Measurements from ENCODE around the gene PROX2. TPM values are rescaled to one million over a fixed set of nuclear protein-coding genes. Genes with fewer than 3 reads are reported as not detected.

PROX2 gene
- total and polyA plus RNA-seq, 2 donors (not counting 1 experiment from before 2014, with no cell fraction given), result 0.03 to 0.07 TPM

DNA sequence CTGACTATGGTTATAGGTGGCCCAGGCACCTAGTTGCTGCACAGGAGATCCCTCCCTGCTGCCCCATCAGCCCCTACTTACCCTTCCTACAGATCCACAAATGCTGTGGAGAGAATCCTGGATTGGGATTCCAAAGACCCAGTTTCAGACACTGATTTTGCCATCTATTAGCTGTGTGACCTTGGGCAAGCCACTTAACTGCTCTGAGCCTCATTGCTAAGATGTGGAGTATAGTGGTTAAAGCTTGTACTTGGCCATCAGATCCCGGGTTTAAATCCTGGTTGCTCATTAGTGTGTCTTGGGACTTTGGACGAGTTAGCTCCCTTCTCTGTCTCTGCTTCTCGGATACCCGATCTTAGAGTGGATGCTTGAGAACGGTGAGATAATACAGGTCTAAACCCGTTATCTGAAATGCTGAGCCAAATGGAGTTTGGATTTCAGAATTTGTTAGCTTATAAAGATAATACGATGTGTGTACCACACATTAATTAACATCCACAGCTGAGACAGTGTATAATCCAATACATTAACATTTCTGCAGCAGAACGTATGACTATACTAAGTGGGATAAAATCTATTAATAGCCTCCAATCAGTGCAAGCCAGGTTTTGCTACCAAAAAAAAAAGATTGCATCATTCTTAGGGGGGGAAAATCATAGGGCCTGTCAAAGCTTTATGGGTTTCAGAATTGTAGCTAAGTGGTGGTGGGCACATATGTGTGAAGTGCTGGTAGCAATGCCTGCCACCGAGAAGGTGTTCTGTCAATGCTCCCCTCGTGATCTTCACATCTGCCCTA, 16.0 kb downstream of the PROX2 start:
- TF ChIP-seq CTCF (IDR thresholded peaks at IDR 0.05), result no peak
- TF ChIP-seq EZH2 (IDR thresholded peaks at IDR 0.05; ENCODE audit: borderline replicate concordance, insufficient read depth, low read depth, low read length, poor library complexity, severe bottlenecking), result no peak
- Histone ChIP-seq H3K4me2 (replicated peaks; ENCODE audit: low read depth, low read length, poor library complexity, severe bottlenecking) (no peak overlapping the region), H3K27ac (ENCODE audit: low read length in 2 of 2) (no peak overlapping the region), H3K79me2 (ENCODE audit: control insufficient read depth, insufficient read depth, low read length) (no peaks in the 10 kb centered on the region), H3K4me3 (ENCODE audit: control extremely low read depth in 1 of 5, extremely low read depth in 1 of 5, insufficient read depth in 1 of 5, low read depth in 2 of 5, low read length in 4 of 5) (no peak overlapping the region), H3K9me3 (ENCODE audit: control extremely low read depth in 1 of 3, control insufficient read depth in 2 of 3, insufficient read depth in 1 of 3, low read length in 2 of 3) (no peaks in the 10 kb centered on the region), H2AFZ (ENCODE audit: insufficient read depth, low read depth, low read length, poor library complexity, severe bottlenecking) (no peak overlapping the region), H4K20me1 (ENCODE audit: control insufficient read depth, insufficient read depth, low read length, poor library complexity, severe bottlenecking) (no peaks in the 10 kb centered on the region), H3K9ac (ENCODE audit: low read length) (no peak overlapping the region), H3K27me3 (replicated peaks in 1 of 4; ENCODE audit: control extremely low read depth in 1 of 4, control insufficient read depth in 3 of 4, insufficient read depth in 4 of 4, low read length in 3 of 4) (no peaks in the 10 kb centered on the region), H3K36me3 (replicated peaks in 1 of 2; ENCODE audit: control extremely low read depth in 1 of 2, control insufficient read depth in 1 of 2, extremely low read depth in 1 of 2, insufficient read depth in 2 of 2, low read length in 1 of 2) (peaks cover 0 to 3% of the 10 kb centered on the region in 2 experiments), H3K4me1 (ENCODE audit: control insufficient read depth in 2 of 2, insufficient read depth in 2 of 2, low read length in 2 of 2) (peaks cover 0 to 25% of the 10 kb centered on the region in 2 donors)
- no peaks in the 10 kb centered on the region for H3K9me3 Mint-ChIP-seq (ENCODE audit: insufficient read depth)
- H3K27ac Mint-ChIP-seq, result no peak overlapping the region
- CTCF ChIA-PET, result interaction anchor here (0.7 to 41.3 kb wide), 28 partner anchors 11 to 446 kb away, joined by 3 to 926 read pairs (median 6); partner anchors contain the start of genes ACYP1, DLST, EIF2B2 and PROX2
- peaks cover 13% of the 10 kb centered on the region for H3K4me1 Mint-ChIP-seq
- H3K27me3 Mint-ChIP-seq, result no peaks in the 10 kb centered on the region
- POLR2A ChIA-PET, result interaction anchor here (1.5 kb wide), 1 partner anchor 46 kb away, joined by 7 read pairs; no protein-coding TSS in a partner anchor
- DNase-seq (no peak), ATAC-seq (ENCODE audit: low read depth) (no peak)
- H3K4me3 Mint-ChIP-seq, result no peak overlapping the region
- intact Hi-C loops (cut with micrococcal nuclease), result no loop called here
- WGBS (ENCODE audit: insufficient coverage), result 97% methylated on average over 2 of the region's 10 CpGs

DNA sequence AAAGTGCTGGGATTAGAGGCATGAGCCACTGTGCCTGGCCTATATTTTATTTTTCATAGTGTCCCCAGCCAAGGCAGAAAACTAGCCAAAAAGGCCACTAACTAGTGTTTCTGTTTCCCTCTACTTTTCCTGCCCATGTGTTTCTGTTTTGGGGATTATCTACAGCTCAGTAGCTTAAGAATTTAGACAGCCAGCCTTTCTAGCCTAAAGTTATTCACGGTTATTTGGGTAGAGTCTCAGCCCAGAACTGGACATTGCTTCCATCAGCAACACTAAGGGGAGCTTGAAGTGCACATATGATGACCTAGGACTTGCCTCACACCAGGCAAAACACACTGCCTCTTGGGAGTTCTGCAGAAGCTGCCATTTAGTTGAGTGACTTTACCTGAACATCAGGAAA, 17.9 kb downstream of the PROX2 start:
- Histone ChIP-seq H3K4me1 (ENCODE audit: control insufficient read depth in 2 of 2, insufficient read depth in 2 of 2, low read length in 2 of 2) (peaks cover 3 to 29% of the 10 kb centered on the region in 2 donors), H4K20me1 (ENCODE audit: control insufficient read depth, insufficient read depth, low read length, poor library complexity, severe bottlenecking) (no peaks in the 10 kb centered on the region), H3K9me3 (ENCODE audit: control extremely low read depth in 1 of 3, control insufficient read depth in 2 of 3, insufficient read depth in 1 of 3, low read length in 2 of 3) (no peaks in the 10 kb centered on the region), H3K27me3 (replicated peaks in 1 of 4; ENCODE audit: control extremely low read depth in 1 of 4, control insufficient read depth in 3 of 4, insufficient read depth in 4 of 4, low read length in 3 of 4) (no peaks in the 10 kb centered on the region), H3K4me2 (replicated peaks; ENCODE audit: low read depth, low read length, poor library complexity, severe bottlenecking) (no peak overlapping the region), H3K4me3 (ENCODE audit: control extremely low read depth in 1 of 5, extremely low read depth in 1 of 5, insufficient read depth in 1 of 5, low read depth in 2 of 5, low read length in 4 of 5) (no peak overlapping the region), H3K9ac (ENCODE audit: low read length) (no peak overlapping the region), H3K36me3 (replicated peaks in 1 of 2; ENCODE audit: control extremely low read depth in 1 of 2, control insufficient read depth in 1 of 2, extremely low read depth in 1 of 2, insufficient read depth in 2 of 2, low read length in 1 of 2) (peaks cover 0 to 3% of the 10 kb centered on the region in 2 experiments), H3K79me2 (ENCODE audit: control insufficient read depth, insufficient read depth, low read length) (no peaks in the 10 kb centered on the region), H2AFZ (ENCODE audit: insufficient read depth, low read depth, low read length, poor library complexity, severe bottlenecking) (no peak overlapping the region), H3K27ac (ENCODE audit: low read length in 2 of 2) (no peak overlapping the region)
- POLR2A ChIA-PET, result no interaction called here
- Mint-ChIP-seq H3K4me1 (peaks cover 23% of the 10 kb centered on the region), H3K27me3 (no peaks in the 10 kb centered on the region), H3K27ac (no peak overlapping the region), H3K9me3 (ENCODE audit: insufficient read depth) (no peaks in the 10 kb centered on the region), H3K4me3 (no peak overlapping the region)
- WGBS (ENCODE audit: insufficient coverage), result 86% methylated on average over 1 of the region's 1 CpG
- DNase-seq, result no peak
- intact Hi-C loops (cut with micrococcal nuclease), result no loop called here
- TF ChIP-seq CTCF (IDR thresholded peaks at IDR 0.05) (no peak), EZH2 (IDR thresholded peaks at IDR 0.05; ENCODE audit: borderline replicate concordance, insufficient read depth, low read depth, low read length, poor library complexity, severe bottlenecking) (no peak)
- CTCF ChIA-PET, result interaction anchor here (1.4 to 41.3 kb wide), 7 partner anchors 9 to 249 kb away, joined by 3 to 926 read pairs (median 82); partner anchors contain the start of genes DLST and PROX2
- no peak for ATAC-seq (ENCODE audit: low read depth)

Data from B cell (primary cell).